ENCODE results near the gene ZNF521. TPM values are rescaled to one million over a fixed set of nuclear protein-coding genes. Genes with fewer than 3 reads are reported as not detected.

ZNF521 gene
- total and polyA plus RNA-seq, 2 of the 13 experiments (the other 11 are each of a cell fraction or from before 2014, with no cell fraction given), result 0.02 TPM; not detected in 1

DNA sequence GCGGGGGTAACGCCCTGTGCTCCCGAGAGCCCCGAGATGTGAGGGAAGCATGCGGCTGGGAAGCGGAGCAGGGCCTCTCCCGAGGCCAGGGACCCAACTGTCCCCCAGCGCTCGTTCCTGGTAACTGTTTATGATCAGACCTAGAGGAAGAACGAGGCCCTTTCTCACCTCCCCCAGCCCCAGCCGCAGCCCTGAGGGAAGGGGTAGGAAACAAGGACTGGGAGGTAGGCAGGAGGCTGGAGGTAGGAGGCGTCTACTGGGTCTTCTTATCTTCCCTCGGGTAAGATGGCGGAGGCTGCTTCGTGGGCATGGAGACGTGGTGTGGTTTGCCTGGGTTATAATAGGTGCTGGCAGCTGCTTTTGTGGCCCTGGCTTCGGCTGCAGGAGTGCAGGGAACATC, 335.8 kb downstream of the ZNF521 start (continued):
- TF ChIP-seq ZBTB3 (CRISPR knock-in tag; IDR thresholded peaks at IDR 0.05; ENCODE audit: borderline replicate concordance, low read depth) (no peak), ZNF12 (CRISPR knock-in tag; IDR thresholded peaks at IDR 0.05) (no peak), ZNF263 (CRISPR knock-in tag; IDR thresholded peaks at IDR 0.05) (no peak), DPF2 (CRISPR knock-in tag; IDR thresholded peaks at IDR 0.05; ENCODE audit: borderline replicate concordance, low read depth) (no peak), PRMT3 (CRISPR knock-in tag; IDR thresholded peaks at IDR 0.05; ENCODE audit: borderline replicate concordance, low read depth) (no peak), ZNF460 (CRISPR knock-in tag; IDR thresholded peaks at IDR 0.05; ENCODE audit: borderline replicate concordance) (no peak)
- TF ChIP-seq, protein P1, sequence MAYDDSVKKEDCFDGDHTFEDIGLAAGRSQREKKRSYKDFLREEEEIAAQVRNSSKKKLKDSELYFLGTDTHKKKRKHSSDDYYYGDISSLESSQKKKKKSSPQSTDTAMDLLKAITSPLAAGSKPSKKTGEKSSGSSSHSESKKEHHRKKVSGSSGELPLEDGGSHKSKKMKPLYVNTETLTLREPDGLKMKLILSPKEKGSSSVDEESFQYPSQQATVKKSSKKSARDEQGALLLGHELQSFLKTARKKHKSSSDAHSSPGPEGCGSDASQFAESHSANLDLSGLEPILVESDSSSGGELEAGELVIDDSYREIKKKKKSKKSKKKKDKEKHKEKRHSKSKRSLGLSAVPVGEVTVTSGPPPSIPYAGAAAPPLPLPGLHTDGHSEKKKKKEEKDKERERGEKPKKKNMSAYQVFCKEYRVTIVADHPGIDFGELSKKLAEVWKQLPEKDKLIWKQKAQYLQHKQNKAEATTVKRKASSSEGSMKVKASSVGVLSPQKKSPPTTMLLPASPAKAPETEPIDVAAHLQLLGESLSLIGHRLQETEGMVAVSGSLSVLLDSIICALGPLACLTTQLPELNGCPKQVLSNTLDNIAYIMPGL (CRISPR knock-in tag; IDR thresholded peaks at IDR 0.05; ENCODE audit: borderline replicate concordance in 1 of 2, low read depth in 1 of 2), result no peak
- TF ChIP-seq, protein P2, sequence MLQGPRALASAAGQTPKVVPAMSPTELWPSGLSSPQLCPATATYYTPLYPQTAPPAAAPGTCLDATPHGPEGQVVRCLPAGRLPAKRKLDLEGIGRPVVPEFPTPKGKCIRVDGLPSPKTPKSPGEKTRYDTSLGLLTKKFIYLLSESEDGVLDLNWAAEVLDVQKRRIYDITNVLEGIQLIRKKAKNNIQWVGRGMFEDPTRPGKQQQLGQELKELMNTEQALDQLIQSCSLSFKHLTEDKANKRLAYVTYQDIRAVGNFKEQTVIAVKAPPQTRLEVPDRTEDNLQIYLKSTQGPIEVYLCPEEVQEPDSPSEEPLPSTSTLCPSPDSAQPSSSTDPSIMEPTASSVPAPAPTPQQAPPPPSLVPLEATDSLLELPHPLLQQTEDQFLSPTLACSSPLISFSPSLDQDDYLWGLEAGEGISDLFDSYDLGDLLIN (CRISPR knock-in tag; IDR thresholded peaks at IDR 0.05; ENCODE audit: borderline replicate concordance), result no peak
- TF ChIP-seq, protein P3, sequence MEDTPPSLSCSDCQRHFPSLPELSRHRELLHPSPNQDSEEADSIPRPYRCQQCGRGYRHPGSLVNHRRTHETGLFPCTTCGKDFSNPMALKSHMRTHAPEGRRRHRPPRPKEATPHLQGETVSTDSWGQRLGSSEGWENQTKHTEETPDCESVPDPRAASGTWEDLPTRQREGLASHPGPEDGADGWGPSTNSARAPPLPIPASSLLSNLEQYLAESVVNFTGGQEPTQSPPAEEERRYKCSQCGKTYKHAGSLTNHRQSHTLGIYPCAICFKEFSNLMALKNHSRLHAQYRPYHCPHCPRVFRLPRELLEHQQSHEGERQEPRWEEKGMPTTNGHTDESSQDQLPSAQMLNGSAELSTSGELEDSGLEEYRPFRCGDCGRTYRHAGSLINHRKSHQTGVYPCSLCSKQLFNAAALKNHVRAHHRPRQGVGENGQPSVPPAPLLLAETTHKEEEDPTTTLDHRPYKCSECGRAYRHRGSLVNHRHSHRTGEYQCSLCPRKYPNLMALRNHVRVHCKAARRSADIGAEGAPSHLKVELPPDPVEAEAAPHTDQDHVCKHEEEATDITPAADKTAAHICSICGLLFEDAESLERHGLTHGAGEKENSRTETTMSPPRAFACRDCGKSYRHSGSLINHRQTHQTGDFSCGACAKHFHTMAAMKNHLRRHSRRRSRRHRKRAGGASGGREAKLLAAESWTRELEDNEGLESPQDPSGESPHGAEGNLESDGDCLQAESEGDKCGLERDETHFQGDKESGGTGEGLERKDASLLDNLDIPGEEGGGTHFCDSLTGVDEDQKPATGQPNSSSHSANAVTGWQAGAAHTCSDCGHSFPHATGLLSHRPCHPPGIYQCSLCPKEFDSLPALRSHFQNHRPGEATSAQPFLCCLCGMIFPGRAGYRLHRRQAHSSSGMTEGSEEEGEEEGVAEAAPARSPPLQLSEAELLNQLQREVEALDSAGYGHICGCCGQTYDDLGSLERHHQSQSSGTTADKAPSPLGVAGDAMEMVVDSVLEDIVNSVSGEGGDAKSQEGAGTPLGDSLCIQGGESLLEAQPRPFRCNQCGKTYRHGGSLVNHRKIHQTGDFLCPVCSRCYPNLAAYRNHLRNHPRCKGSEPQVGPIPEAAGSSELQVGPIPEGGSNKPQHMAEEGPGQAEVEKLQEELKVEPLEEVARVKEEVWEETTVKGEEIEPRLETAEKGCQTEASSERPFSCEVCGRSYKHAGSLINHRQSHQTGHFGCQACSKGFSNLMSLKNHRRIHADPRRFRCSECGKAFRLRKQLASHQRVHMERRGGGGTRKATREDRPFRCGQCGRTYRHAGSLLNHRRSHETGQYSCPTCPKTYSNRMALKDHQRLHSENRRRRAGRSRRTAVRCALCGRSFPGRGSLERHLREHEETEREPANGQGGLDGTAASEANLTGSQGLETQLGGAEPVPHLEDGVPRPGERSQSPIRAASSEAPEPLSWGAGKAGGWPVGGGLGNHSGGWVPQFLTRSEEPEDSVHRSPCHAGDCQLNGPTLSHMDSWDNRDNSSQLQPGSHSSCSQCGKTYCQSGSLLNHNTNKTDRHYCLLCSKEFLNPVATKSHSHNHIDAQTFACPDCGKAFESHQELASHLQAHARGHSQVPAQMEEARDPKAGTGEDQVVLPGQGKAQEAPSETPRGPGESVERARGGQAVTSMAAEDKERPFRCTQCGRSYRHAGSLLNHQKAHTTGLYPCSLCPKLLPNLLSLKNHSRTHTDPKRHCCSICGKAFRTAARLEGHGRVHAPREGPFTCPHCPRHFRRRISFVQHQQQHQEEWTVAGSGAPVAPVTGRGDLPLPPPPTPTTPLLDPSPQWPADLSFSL (CRISPR knock-in tag; IDR thresholded peaks at IDR 0.05), result no peak
